MM.1S (cell line): ENCODE results near the gene TTYH3.

ENCODE experiments used
- CTCF ChIP-seq: fragments of 300-600 bp; sonication (generic); IDR thresholded peaks from 2 replicates; pipeline ENCODE4 v1.5.1; 2016; ENCODE audit warnings: antibody characterized with exemption, low read length, mixed read lengths
- EZH2 ChIP-seq: fragments of 300-600 bp; sonication (generic); optimal IDR thresholded peaks from 2 replicates; pipeline ENCODE3; 2017; ENCODE audit warnings: low read depth, mild to moderate bottlenecking, antibody characterized with exemption, low read length, mixed read lengths
- EZH2phosphoT487 ChIP-seq: fragments of 300-600 bp; sonication (generic); IDR thresholded peaks from 2 replicates; pipeline ENCODE4 v1.6.1; 2018; ENCODE audit warnings: antibody characterized with exemption, low read length

DNA sequence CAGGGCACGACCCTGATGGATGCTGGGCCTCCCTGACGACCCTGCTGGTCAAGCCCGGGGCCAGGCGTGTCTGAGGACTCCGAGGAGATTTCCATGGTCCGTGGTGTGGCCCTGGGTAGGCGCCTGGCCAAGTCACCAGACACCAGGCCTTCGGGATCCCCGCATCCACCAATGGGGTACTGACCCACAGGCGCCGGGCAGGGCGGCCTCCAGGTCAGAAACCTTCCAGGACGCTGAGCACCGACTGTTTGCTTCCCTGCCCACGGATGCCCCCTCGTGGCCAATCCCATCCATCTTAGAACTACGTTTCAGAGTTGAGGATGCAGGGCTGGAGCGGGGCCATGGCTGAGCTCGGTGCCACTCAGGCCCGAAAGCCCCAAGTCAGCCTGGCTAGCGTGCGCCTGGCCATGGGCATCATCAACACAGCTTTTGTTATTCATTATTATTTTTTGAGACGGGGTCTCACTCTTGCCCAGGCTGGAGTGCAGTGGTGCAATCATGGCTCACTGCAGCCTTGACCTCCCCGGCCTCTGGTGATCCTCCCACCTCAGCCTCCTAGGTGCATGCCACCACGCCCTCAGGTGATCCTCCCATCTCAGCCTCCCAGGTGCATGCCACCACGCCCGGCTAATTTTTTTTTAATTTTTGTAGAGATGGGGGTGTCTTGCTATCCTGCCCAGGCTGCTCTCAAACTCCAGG lies 49.2 kb downstream of the TTYH3 start:
- TF ChIP-seq CTCF, result peak; percentile 66
- no peak for TF ChIP-seq EZH2
- no peak for TF ChIP-seq EZH2phosphoT487
